Renal cortex interstitium (tissue), 11 donors: ENCODE results near the gene ELFN2. TPM values are rescaled to one million over a fixed set of nuclear protein-coding genes. Genes with fewer than 3 reads are reported as not detected.

Experiments used
- DNase-seq, 11 donors: peaks; one replicate each; pipeline ENCODE4 v3.0.0-alpha.2; 2013; ENCODE audit warnings: low read depth in 9 of 11, low spot score in 4 of 11; ENCODE audit errors: extremely low read depth in 1 of 11
- polyA plus RNA-seq, 3 donors: library from polyadenylated mRNA; unstranded; fragments of 120-200 nt; gene quantifications; one replicate each; pipeline ENCODE4 v1.2.1, GENCODE V29; 2013; ENCODE audit not compliant: insufficient read length in 3 of 3

ELFN2 gene
- polyA plus RNA-seq, 3 donors = 1.2 to 2.2 (median 2.0) TPM

- DNase-seq = no peak
Measured at GRCh38 chr22:37417264-37417663, 10.0 kb downstream of the ELFN2 start.

- DNase-seq = no peak
Measured at GRCh38 chr22:37416827-37417226, 10.5 kb downstream of the ELFN2 start.

- no peak for DNase-seq
Measured at GRCh38 chr22:37416389-37416788, 10.9 kb downstream of the ELFN2 start.

GRCh38 chr22:37415210-37415609 is 12.1 kb downstream of the ELFN2 start:
- no peak for DNase-seq

GRCh38 chr22:37414288-37414687 is 13.0 kb downstream of the ELFN2 start:
- no peak for DNase-seq

- no peak for DNase-seq
Measured at GRCh38 chr22:37413546-37413945, 13.7 kb downstream of the ELFN2 start.

- DNase-seq = no peak
Measured at GRCh38 chr22:37412495-37413250, 14.6 kb downstream of the ELFN2 start.

- DNase-seq = no peak
Measured at GRCh38 chr22:37411655-37412054, 15.6 kb downstream of the ELFN2 start.

GRCh38 chr22:37410174-37411055 is 16.9 kb downstream of the ELFN2 start:
- no peak for DNase-seq

- no peak for DNase-seq
Measured at GRCh38 chr22:37409459-37410050, 17.7 kb downstream of the ELFN2 start.

- no peak for DNase-seq
Measured at GRCh38 chr22:37409031-37409430, 18.2 kb downstream of the ELFN2 start.

- no peak for DNase-seq
Measured at GRCh38 chr22:37407856-37408255, 19.4 kb downstream of the ELFN2 start.

GRCh38 chr22:37406441-37407235 is 20.6 kb downstream of the ELFN2 start:
- DNase-seq = no peak

- DNase-seq = no peak
Measured at GRCh38 chr22:37404091-37404490, 23.2 kb downstream of the ELFN2 start.

- DNase-seq = no peak
Measured at GRCh38 chr22:37403267-37403960, 23.9 kb downstream of the ELFN2 start.

- DNase-seq = no peak
Measured at GRCh38 chr22:37402184-37402506, 25.1 kb downstream of the ELFN2 start.

GRCh38 chr22:37401401-37402183 is 25.7 kb downstream of the ELFN2 start:
- DNase-seq = peak; percentile 39 to 81 (median 61)

GRCh38 chr22:37400719-37401118 is 26.6 kb downstream of the ELFN2 start:
- DNase-seq = no peak
